Cardiac muscle cell (in vitro differentiated cells and primary cell): ENCODE results near the gene KRT27. TPM values are rescaled to one million over a fixed set of nuclear protein-coding genes. Genes with fewer than 3 reads are reported as not detected.
A peak's percentile ranks its signal among the peaks of the same experiment; 100 is the strongest.

Experiments
- DNase-seq, 2 donors: peaks; one replicate each; pipeline versions ENCODE4 v3.0.0 to v3.0.0-alpha.2; 2010 to 2017; ENCODE audit warnings: low read depth in 1 of 2, low spot score in 1 of 2
- H3K27ac ChIP-seq: fragments of 200-600 bp; sonication (generic); 2 replicates; pipeline ENCODE4 v1.5.1; 2016
- H3K27me3 ChIP-seq: fragments of 200-600 bp; sonication (generic); 2 replicates; pipeline ENCODE4 v1.6.0; 2016; ENCODE audit warnings: control low read depth
- H3K36me3 ChIP-seq: fragments of 200-600 bp; sonication (generic); 2 replicates; pipeline ENCODE4 v1.5.1; 2016; ENCODE audit warnings: control low read depth
- H3K4me1 ChIP-seq: fragments of 200-600 bp; sonication (generic); 2 replicates; pipeline ENCODE4 v1.8.1; 2017; ENCODE audit warnings: low read depth, mild to moderate bottlenecking, mixed run types
- H3K4me3 ChIP-seq: fragments of 200-600 bp; sonication (generic); 2 replicates; pipeline ENCODE4 v1.5.1; 2016; ENCODE audit warnings: mild to moderate bottlenecking
- H3K9me3 ChIP-seq: fragments of 200-600 bp; sonication (generic); 2 replicates; pipeline ENCODE4 v1.5.1; 2017; ENCODE audit warnings: low read depth, mild to moderate bottlenecking, control low read depth
- CTCF ChIP-seq: IDR thresholded peaks from 2 replicates; pipeline ENCODE4 v1.5.1; 2012; ENCODE audit warnings: low read depth, mild to moderate bottlenecking, low read length
- polyA plus RNA-seq: library from polyadenylated mRNA; unstranded; fragments of >200 nt; fragmentation: Nextera tagmentation; extraction: Ambion mirVana; gene quantifications from 2 replicates; pipeline ENCODE4 v1.2.1, GENCODE V29; 2016
- total RNA-seq: library from RNA; depleted of rRNA; stranded (reverse); fragments of >200 nt; gene quantifications from 2 replicates; pipeline ENCODE4 v1.2.3, GENCODE V29; 2016

The KRT27 gene
- total and polyA plus RNA-seq, 2 experiments from 2014 or later = not detected

DNA sequence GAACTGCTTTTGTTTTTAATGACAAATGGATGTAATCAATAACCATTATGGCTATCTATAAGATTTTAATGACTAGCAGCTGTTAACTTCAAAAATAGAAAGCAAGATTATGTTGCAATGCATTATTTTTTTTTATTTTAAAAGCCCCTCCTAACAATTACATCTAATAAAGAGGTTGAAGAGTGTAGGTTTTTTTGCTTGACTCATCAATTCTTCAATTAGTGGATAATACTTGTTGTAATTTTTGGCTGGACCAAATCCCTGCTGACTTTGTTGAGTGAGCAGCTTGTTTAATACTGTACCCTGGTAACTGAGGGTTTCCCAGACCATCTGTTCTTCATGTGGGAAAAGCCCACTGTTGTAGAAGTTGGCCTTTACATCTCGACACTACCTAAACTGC, 51.4 kb downstream of the KRT27 start:
- no peaks in the 10 kb centered on the region for H3K9me3 ChIP-seq
- no peak overlapping the region for H3K27ac ChIP-seq
- no peaks in the 10 kb centered on the region for H3K4me1 ChIP-seq
- no peak for DNase-seq
- no peak for TF ChIP-seq CTCF
- no peaks in the 10 kb centered on the region for H3K36me3 ChIP-seq
- no peak overlapping the region for H3K4me3 ChIP-seq
- H3K27me3 ChIP-seq = no peaks in the 10 kb centered on the region

GRCh38 chr17:40727447-40728231, 54.7 kb downstream of the KRT27 start:
- no peaks in the 10 kb centered on the region for H3K9me3 ChIP-seq
- no peaks in the 10 kb centered on the region for H3K4me1 ChIP-seq
- H3K27ac ChIP-seq = no peak overlapping the region
- no peaks in the 10 kb centered on the region for H3K27me3 ChIP-seq
- DNase-seq = peak in 1 of 2 donors; percentile 22
- H3K36me3 ChIP-seq = no peaks in the 10 kb centered on the region
- no peak overlapping the region for H3K4me3 ChIP-seq
- no peak for TF ChIP-seq CTCF

GRCh38 chr17:40726919-40727318, 55.4 kb downstream of the KRT27 start:
- H3K4me3 ChIP-seq = no peak overlapping the region
- no peak for DNase-seq

More at GRCh38 chr17:40726919-40727318, 55.4 kb downstream of the KRT27 start:
- no peaks in the 10 kb centered on the region for H3K9me3 ChIP-seq
- H3K27ac ChIP-seq = no peak overlapping the region
- no peaks in the 10 kb centered on the region for H3K4me1 ChIP-seq
- no peaks in the 10 kb centered on the region for H3K36me3 ChIP-seq
- no peaks in the 10 kb centered on the region for H3K27me3 ChIP-seq
- TF ChIP-seq CTCF = peak; percentile 25

Other genes with a start within 250 kb of the KRT27 start
- 0.28 TPM in 1 of 2 replicates, not detected in the other for gene CCR7, start 217.1 kb downstream of the KRT27 start, total RNA-seq
- gene CCR7, start 217.1 kb downstream of the KRT27 start, polyA plus RNA-seq = 0.57 TPM in 1 of 2 replicates, not detected in the other
- gene SMARCE1, start 134.7 kb downstream of the KRT27 start, total RNA-seq = 159 and 195 TPM in 2 replicates
- 192 and 244 TPM in 2 replicates for gene SMARCE1, start 134.7 kb downstream of the KRT27 start, polyA plus RNA-seq
- 0.25 TPM in 1 of 2 replicates, not detected in the other for gene KRT222, start 117.4 kb downstream of the KRT27 start, total RNA-seq
- gene KRT222, start 117.4 kb downstream of the KRT27 start, polyA plus RNA-seq = 0.29 TPM in 1 of 2 replicates, not detected in the other
- gene KRT24, start 78.8 kb downstream of the KRT27 start, total RNA-seq = not detected in 2 replicates
- not detected in 2 replicates for gene KRT24, start 78.8 kb downstream of the KRT27 start, polyA plus RNA-seq
- gene KRT25, start 27.2 kb downstream of the KRT27 start, total RNA-seq = not detected in 2 replicates
- not detected in 2 replicates for gene KRT25, start 27.2 kb downstream of the KRT27 start, polyA plus RNA-seq
- gene KRT26, start 10.3 kb downstream of the KRT27 start, total RNA-seq = not detected in 2 replicates
- not detected in 2 replicates for gene KRT26, start 10.3 kb downstream of the KRT27 start, polyA plus RNA-seq
- gene KRT28, start 17.4 kb upstream of the KRT27 start, total RNA-seq = not detected in 2 replicates
- gene KRT28, start 17.4 kb upstream of the KRT27 start, polyA plus RNA-seq = not detected in 2 replicates
- gene KRT10, start 40.1 kb upstream of the KRT27 start, total RNA-seq = 30.1 and 77.2 TPM in 2 replicates
- gene KRT10, start 40.1 kb upstream of the KRT27 start, polyA plus RNA-seq = 91.0 and 131 TPM in 2 replicates
- gene KRT12, start 84.7 kb upstream of the KRT27 start, total RNA-seq = not detected in 2 replicates
- not detected in 2 replicates for gene KRT12, start 84.7 kb upstream of the KRT27 start, polyA plus RNA-seq
- not detected in 2 replicates for gene KRT20, start 102.7 kb upstream of the KRT27 start, total RNA-seq
- not detected in 2 replicates for gene KRT20, start 102.7 kb upstream of the KRT27 start, polyA plus RNA-seq
- gene KRT23, start 155.1 kb upstream of the KRT27 start, total RNA-seq = not detected in 2 replicates
- gene KRT23, start 155.1 kb upstream of the KRT27 start, polyA plus RNA-seq = not detected in 2 replicates
- not detected in 2 replicates for gene KRT39, start 184.4 kb upstream of the KRT27 start, total RNA-seq
- not detected in 2 replicates for gene KRT39, start 184.4 kb upstream of the KRT27 start, polyA plus RNA-seq
- not detected in 2 replicates for gene KRT40, start 201.8 kb upstream of the KRT27 start, total RNA-seq
- not detected in 2 replicates for gene KRT40, start 201.8 kb upstream of the KRT27 start, polyA plus RNA-seq
- gene KRTAP3-3, start 211.6 kb upstream of the KRT27 start, total RNA-seq = not detected in 2 replicates
- not detected in 2 replicates for gene KRTAP3-3, start 211.6 kb upstream of the KRT27 start, polyA plus RNA-seq
- not detected in 2 replicates for gene KRTAP3-2, start 217.4 kb upstream of the KRT27 start, total RNA-seq
- not detected in 2 replicates for gene KRTAP3-2, start 217.4 kb upstream of the KRT27 start, polyA plus RNA-seq
- not detected in 2 replicates for gene KRTAP3-1, start 226.6 kb upstream of the KRT27 start, total RNA-seq
- gene KRTAP3-1, start 226.6 kb upstream of the KRT27 start, polyA plus RNA-seq = not detected in 2 replicates
- gene KRTAP1-5, start 244.7 kb upstream of the KRT27 start, total RNA-seq = not detected in 2 replicates
- not detected in 2 replicates for gene KRTAP1-5, start 244.7 kb upstream of the KRT27 start, polyA plus RNA-seq
- gene KRTAP1-4, start 247.6 kb upstream of the KRT27 start, total RNA-seq = not detected in 2 replicates
- not detected in 2 replicates for gene KRTAP1-4, start 247.6 kb upstream of the KRT27 start, polyA plus RNA-seq